Thyroid gland (tissue), 4 donors: ENCODE results near the gene MOGAT3.

Source experiments
- CTCF ChIP-seq, 6 experiments: fragments of 200-600 bp in 3 of 6; fragments of 450-650 bp in 3 of 6; sonication (generic) in 3 of 6; IDR thresholded peaks; one replicate each; pipeline ENCODE4 v1.5.1; 2016 to 2019; ENCODE audit warnings: antibody characterized with exemption in 6 of 6, mild to moderate bottlenecking in 2 of 6, inconsistent platforms in 1 of 6, moderate library complexity in 1 of 6
- POLR2A ChIP-seq, 2 donors: fragments of 450-650 bp; IDR thresholded peaks; one replicate each; pipeline ENCODE4 v1.6.1; 2017; ENCODE audit warnings: antibody characterized with exemption in 2 of 2, mild to moderate bottlenecking in 2 of 2, moderate library complexity in 1 of 2

DNA sequence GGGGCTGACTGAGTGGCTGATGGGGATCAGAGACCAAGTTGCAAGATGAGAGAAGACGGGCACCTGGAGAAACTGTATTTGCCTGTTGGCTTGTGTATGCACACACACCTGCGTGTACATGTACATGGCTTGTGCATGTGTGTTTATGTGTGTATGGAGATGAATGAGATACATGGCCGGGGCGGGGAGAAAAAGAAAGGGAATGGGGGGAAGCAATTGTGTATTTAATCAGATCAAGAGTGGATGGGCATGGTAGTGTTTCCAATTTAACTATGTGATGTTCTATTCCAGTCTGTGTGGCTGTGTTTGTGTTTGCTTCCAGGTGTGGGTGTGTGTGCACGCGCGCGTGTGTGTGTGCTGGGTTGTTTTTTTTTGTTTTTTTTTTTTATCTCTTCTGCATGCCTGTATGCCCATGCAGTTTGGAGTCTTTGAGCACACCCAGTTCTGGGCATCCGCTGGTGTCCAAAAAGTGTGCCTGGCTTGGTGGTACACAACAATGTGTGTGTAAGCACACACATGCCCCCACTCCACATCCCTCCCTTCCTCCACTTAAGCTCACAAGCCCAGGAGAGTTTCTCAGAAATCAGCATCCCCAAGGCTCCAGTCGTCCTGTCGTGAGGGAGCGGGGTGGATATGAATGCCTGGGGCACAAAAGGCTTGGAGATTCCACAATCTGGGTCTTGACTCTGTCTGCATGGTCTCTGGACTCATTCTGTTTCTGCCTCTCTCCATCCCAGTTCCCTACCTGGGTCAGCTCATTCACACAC is 33.0 kb downstream of the MOGAT3 start:
- TF ChIP-seq CTCF (IDR thresholded peaks at IDR 0.05) = no peak
- TF ChIP-seq POLR2A (IDR thresholded peaks at IDR 0.05) = no peak
